Measurements from ENCODE around the gene PATJ.

The PATJ gene

DNA sequence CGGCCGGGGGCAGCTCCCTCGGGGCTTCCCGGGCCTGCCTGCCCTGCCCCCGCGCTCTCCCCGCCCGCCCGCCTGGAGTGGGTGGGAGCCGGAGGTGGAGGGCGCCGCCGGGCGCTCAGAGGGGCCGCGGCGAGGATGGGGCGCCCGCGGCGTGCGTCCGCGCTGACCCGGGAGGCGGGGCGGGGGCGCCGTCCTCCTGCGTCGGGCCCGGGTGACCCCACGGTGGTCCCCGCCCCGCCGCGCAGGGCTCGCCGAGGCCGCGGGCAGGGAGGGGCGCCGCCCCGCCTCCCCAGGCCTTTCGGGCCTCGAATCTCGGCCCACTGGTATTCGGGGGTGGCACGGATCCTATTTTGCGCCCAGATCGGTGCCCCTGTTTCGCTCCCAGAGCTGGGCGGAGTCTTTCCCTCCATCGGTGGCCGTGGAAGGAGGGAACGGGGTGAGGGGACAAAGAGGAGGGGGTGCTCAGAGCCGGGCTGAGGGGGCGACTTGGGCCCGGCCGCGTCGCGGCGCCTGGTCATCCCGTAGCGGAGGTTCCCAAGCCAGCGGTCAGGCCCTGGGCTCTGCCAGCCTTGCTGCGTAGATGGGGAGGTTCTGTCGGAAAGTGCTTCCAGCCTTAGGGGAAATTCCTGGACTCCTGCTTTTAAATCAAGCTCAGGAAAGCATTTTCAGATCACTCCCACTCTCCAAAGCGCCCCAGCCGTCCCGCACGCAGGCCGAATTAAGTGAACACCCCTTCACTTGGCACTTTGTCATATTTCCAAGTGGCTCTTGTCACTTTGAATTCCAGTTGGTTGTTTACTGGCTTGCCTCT, 545 bp downstream of the PATJ start:
- peak overlapping the region; percentile 75 for H3K4me3 ChIP-seq (ENCODE audit: control insufficient read depth, low read depth, low read length)
- TF ChIP-seq, protein P1, sequence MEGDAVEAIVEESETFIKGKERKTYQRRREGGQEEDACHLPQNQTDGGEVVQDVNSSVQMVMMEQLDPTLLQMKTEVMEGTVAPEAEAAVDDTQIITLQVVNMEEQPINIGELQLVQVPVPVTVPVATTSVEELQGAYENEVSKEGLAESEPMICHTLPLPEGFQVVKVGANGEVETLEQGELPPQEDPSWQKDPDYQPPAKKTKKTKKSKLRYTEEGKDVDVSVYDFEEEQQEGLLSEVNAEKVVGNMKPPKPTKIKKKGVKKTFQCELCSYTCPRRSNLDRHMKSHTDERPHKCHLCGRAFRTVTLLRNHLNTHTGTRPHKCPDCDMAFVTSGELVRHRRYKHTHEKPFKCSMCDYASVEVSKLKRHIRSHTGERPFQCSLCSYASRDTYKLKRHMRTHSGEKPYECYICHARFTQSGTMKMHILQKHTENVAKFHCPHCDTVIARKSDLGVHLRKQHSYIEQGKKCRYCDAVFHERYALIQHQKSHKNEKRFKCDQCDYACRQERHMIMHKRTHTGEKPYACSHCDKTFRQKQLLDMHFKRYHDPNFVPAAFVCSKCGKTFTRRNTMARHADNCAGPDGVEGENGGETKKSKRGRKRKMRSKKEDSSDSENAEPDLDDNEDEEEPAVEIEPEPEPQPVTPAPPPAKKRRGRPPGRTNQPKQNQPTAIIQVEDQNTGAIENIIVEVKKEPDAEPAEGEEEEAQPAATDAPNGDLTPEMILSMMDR (IDR thresholded peaks at IDR 0.05; ENCODE audit: control insufficient read depth, insufficient read depth, low read depth, low read length, missing control alignments), result no peak
- DNase-seq (ENCODE audit: low read depth), result peak; percentile 37

DNA sequence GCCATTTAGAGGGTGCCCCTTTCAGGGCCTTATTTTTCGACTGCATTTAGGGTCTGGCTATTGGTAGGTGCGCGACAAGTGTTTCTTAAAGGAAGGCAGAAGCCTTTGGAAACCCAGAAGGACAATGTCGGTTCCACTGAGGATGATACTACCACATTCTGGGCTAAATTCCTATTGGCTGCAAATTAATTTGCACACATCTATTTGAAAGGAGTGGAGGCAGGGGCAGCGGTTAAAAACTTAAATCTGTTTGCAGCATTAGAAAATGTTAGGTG, 1.1 kb downstream of the PATJ start:
- peak overlapping the region; percentile 75 for H3K4me3 ChIP-seq (ENCODE audit: control insufficient read depth, low read depth, low read length)
- DNase-seq (ENCODE audit: low read depth), result no peak
- TF ChIP-seq, protein P1 (IDR thresholded peaks at IDR 0.05; ENCODE audit: control insufficient read depth, insufficient read depth, low read depth, low read length, missing control alignments), result no peak

DNA sequence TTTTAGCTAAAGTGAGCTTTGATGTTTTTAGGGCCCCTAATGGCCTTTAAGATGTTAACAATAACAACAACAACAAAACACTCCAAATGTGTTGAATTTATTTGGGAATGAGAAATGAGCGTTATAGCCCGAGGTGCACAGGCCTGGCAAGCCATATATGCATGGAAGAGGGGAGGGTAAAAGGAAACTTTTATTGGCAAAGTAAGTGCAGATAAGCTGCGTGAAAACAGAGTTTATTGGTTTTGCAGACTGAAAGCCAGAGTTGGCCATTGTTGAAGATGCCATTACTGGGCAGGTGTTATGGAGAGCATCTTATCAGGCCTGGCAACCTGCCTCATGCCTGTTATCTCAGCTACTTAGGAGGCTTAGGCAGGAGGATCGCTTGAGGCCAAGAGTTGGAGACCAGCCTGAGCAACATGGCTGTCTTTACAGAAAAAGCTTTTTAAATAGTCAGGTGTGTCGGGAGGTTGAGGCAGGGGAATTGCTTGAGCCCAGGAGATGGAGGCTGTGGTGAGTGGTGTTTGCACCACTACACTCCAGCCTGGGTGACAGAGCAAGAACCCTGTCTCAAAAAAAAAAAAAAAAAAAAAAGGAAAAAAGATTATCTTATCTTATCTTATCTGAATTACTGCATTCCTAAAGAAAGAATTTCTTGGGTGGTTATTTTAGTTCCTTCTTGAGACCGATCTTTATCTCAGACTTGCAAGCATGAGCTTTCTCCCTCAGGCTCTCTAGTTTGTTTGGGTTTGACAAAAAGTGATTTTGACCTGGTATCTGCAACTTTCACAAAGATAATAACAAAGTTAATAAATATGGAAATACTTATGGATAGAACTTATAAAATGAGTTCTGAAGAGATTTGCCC, 1.7 kb downstream of the PATJ start:
- no peak for DNase-seq (ENCODE audit: low read depth)
- no peak overlapping the region; the same call in 1 of the 2 replicates for H3K4me3 ChIP-seq (ENCODE audit: control insufficient read depth, low read depth, low read length)

DNA sequence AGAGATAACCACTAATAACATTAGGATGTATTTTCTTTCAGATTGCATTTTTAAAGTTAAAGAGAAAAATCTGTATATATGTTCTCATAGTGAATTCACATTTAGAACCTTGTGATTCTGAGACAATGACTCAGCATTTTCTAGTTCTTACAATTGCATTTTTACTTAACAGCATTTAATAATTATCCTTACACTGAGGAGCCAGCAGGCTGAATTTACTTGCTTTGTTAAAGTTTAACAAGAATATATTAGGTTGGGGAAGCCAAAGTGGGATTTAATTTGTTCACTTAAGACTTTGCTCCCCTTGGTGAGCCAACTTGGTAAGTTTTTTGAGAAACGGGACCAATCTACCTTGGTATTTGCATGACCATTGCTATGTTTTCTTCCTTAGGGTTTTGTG, 4.5 kb downstream of the PATJ start:
- no peak overlapping the region for H3K4me3 ChIP-seq (ENCODE audit: control insufficient read depth, low read depth, low read length)
- TF ChIP-seq, protein P1 (IDR thresholded peaks at IDR 0.05; ENCODE audit: control insufficient read depth, insufficient read depth, low read depth, low read length, missing control alignments), result no peak
- no peak for DNase-seq (ENCODE audit: low read depth)

More for the DNA sequence above, 1.7 kb downstream of the PATJ start:
- TF ChIP-seq, protein P1 (IDR thresholded peaks at IDR 0.05; ENCODE audit: control insufficient read depth, insufficient read depth, low read depth, low read length, missing control alignments), result no peak

DNA sequence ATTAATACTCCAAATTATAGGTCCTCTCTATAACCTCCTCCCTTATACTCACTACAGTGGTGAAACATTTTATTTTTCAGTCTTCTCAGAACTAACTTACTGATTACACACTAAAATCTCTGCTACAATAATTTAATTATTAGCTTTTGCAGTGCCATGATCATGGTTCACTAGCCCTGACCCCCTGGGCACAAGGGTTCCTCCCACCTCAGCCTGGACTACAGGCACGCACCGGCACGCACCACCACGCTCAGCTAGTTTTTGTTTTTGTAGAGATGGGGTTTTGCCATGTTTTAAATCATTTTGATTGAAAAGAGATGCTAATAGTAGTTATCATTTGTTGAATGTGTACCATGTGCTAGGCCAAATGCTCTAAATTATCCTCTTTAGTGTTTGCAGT, 6.3 kb downstream of the PATJ start:
- TF ChIP-seq, protein P1 (IDR thresholded peaks at IDR 0.05; ENCODE audit: control insufficient read depth, insufficient read depth, low read depth, low read length, missing control alignments), result no peak
- H3K4me3 ChIP-seq (ENCODE audit: control insufficient read depth, low read depth, low read length), result no peak overlapping the region
- no peak for DNase-seq (ENCODE audit: low read depth)

DNA sequence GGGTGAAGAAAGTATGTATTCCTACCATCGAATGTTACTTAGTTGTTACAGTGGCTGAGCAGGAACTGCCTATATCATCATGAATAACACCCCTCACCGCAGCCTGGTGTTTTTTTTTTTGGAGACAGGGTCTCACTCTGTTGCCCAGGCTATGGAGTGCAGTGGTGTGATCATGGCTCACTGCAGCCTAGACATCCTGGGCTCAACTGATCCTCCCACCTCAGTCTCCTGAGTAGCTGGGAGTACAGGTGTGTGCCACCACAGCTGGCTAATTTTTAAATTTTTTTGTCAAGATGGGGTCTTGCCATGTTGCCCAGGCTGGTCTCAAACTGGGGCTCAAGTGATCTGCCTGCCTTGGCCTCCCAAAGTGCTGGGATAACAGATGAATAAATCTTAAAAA, 7.3 kb downstream of the PATJ start:
- no peak overlapping the region for H3K4me3 ChIP-seq (ENCODE audit: control insufficient read depth, low read depth, low read length)
- TF ChIP-seq, protein P1 (IDR thresholded peaks at IDR 0.05; ENCODE audit: control insufficient read depth, insufficient read depth, low read depth, low read length, missing control alignments), result no peak
- DNase-seq (ENCODE audit: low read depth), result no peak
